Neural cell (in vitro differentiated cells): ENCODE measurements around the gene PBX2.

Source experiments
- EP300 ChIP-seq: fragments of 450-650 bp; conservative IDR thresholded peaks from 2 replicates; pipeline ENCODE4 v1.6.1; 2014; ENCODE audit warnings: antibody characterized with exemption, mild to moderate bottlenecking, moderate library complexity; ENCODE audit not compliant: poor library complexity, severe bottlenecking
- TF ChIP-seq, protein P1 (sequence below): fragments of 450-650 bp; IDR thresholded peaks from 2 replicates; pipeline ENCODE4 v1.5.1; 2014; ENCODE audit warnings: antibody characterized with exemption, mild to moderate bottlenecking, moderate library complexity; ENCODE audit not compliant: poor library complexity, severe bottlenecking
- TF ChIP-seq, protein P2 (sequence below): IDR thresholded peaks from 2 replicates; pipeline ENCODE4 v1.6.1; 2012; ENCODE audit warnings: borderline replicate concordance

DNA sequence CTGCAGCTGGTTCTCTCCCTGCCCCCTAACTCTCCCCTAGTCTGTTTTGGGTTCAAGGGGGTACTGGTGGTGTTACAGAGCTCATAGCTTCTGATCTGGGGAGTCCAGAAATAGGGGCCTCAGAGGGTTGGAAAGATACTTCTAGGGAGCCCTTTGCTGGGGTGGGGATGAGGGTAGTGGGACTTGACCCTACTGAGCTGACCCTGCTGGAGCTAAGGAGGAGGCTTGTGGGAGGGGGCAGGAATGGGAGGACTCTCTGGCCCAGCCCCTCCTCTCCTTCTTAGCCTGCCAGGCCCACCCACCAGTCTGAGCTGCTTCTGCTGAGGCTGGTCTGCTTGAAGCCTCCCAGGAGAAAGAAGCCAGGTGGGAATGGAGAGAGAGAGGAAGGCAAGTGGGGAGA, 25.7 kb downstream of the PBX2 start, which contains the start of gene EGFL8:
- TF ChIP-seq, protein P1, sequence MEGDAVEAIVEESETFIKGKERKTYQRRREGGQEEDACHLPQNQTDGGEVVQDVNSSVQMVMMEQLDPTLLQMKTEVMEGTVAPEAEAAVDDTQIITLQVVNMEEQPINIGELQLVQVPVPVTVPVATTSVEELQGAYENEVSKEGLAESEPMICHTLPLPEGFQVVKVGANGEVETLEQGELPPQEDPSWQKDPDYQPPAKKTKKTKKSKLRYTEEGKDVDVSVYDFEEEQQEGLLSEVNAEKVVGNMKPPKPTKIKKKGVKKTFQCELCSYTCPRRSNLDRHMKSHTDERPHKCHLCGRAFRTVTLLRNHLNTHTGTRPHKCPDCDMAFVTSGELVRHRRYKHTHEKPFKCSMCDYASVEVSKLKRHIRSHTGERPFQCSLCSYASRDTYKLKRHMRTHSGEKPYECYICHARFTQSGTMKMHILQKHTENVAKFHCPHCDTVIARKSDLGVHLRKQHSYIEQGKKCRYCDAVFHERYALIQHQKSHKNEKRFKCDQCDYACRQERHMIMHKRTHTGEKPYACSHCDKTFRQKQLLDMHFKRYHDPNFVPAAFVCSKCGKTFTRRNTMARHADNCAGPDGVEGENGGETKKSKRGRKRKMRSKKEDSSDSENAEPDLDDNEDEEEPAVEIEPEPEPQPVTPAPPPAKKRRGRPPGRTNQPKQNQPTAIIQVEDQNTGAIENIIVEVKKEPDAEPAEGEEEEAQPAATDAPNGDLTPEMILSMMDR = no peak
- TF ChIP-seq EP300 = no peak
- TF ChIP-seq, protein P2, sequence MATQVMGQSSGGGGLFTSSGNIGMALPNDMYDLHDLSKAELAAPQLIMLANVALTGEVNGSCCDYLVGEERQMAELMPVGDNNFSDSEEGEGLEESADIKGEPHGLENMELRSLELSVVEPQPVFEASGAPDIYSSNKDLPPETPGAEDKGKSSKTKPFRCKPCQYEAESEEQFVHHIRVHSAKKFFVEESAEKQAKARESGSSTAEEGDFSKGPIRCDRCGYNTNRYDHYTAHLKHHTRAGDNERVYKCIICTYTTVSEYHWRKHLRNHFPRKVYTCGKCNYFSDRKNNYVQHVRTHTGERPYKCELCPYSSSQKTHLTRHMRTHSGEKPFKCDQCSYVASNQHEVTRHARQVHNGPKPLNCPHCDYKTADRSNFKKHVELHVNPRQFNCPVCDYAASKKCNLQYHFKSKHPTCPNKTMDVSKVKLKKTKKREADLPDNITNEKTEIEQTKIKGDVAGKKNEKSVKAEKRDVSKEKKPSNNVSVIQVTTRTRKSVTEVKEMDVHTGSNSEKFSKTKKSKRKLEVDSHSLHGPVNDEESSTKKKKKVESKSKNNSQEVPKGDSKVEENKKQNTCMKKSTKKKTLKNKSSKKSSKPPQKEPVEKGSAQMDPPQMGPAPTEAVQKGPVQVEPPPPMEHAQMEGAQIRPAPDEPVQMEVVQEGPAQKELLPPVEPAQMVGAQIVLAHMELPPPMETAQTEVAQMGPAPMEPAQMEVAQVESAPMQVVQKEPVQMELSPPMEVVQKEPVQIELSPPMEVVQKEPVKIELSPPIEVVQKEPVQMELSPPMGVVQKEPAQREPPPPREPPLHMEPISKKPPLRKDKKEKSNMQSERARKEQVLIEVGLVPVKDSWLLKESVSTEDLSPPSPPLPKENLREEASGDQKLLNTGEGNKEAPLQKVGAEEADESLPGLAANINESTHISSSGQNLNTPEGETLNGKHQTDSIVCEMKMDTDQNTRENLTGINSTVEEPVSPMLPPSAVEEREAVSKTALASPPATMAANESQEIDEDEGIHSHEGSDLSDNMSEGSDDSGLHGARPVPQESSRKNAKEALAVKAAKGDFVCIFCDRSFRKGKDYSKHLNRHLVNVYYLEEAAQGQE = no peak
